Measurements from ENCODE around the gene RASGRF1. TPM values are rescaled to one million over a fixed set of nuclear protein-coding genes. Genes with fewer than 3 reads are reported as not detected.

The RASGRF1 gene
- polyA plus RNA-seq, 3 donors: 0.11 TPM; not detected in 2

- H3K27ac Mint-ChIP-seq: peak overlapping the region; percentile 78 to 90 (median 88)
- peak overlapping the region; percentile 72 to 80 for H3K27ac ChIP-seq (ENCODE audit: low read depth in 1 of 2, low read length in 2 of 2)
Measured at GRCh38 chr15:78927077-78927790, 163.3 kb downstream of the RASGRF1 start.

More at GRCh38 chr15:78927077-78927790, 163.3 kb downstream of the RASGRF1 start:
- Histone ChIP-seq H3K4me3 (replicated peaks in 1 of 3; ENCODE audit: low read depth in 2 of 3, low read length in 3 of 3) (no peak overlapping the region), H3K36me3 (replicated peaks in 1 of 2; ENCODE audit: control insufficient read depth in 1 of 2, insufficient read depth in 2 of 2, low read length in 2 of 2) (peaks cover 88 to 96% of the 10 kb centered on the region in 2 donors), H2AFZ (ENCODE audit: insufficient read depth, low read depth, low read length, poor library complexity, severe bottlenecking) (no peak overlapping the region), H4K20me1 (ENCODE audit: insufficient read depth, low read length) (peaks cover 87% of the 10 kb centered on the region), H3K79me2 (ENCODE audit: insufficient read depth, low read length) (peaks cover 57% of the 10 kb centered on the region), H3K27me3 (ENCODE audit: control insufficient read depth in 2 of 2, insufficient read depth in 2 of 2, low read length in 2 of 2) (no peaks in the 10 kb centered on the region), H3K4me2 (replicated peaks; ENCODE audit: extremely low read depth, low read length, poor library complexity, severe bottlenecking) (no peak overlapping the region), H3K4me1 (ENCODE audit: control insufficient read depth in 1 of 2, insufficient read depth in 2 of 2, low read length in 2 of 2) (peaks cover 51 to 54% of the 10 kb centered on the region in 2 donors), H3K9ac (ENCODE audit: insufficient read depth, low read length, poor library complexity, severe bottlenecking) (no peak overlapping the region), H3K9me3 (replicated peaks in 1 of 2; ENCODE audit: control insufficient read depth in 1 of 2, insufficient read depth in 1 of 2, low read length in 2 of 2) (no peaks in the 10 kb centered on the region)
- H3K9me3 Mint-ChIP-seq: peaks cover 0 to 4% (median 0%) of the 10 kb centered on the region in 7 donors
- peaks cover 48% of the 10 kb centered on the region for H3K4me1 Mint-ChIP-seq
- H3K36me3 Mint-ChIP-seq: peaks cover 87 to 99% of the 10 kb centered on the region in 2 donors
- H3K4me3 Mint-ChIP-seq: no peak overlapping the region
- TF ChIP-seq CTCF (IDR thresholded peaks at IDR 0.05): no peak
- H3K27me3 Mint-ChIP-seq (ENCODE audit: low read depth in 3 of 3): peaks cover 0 to 2% (median 0%) of the 10 kb centered on the region in 3 donors
- intact Hi-C loops (cut with micrococcal nuclease): no loop called here
- DNase-seq: peak; percentile 85 to 95 (median 85)
- WGBS (ENCODE audit: insufficient coverage): 46% methylated on average over 13 of the region's 17 CpGs
